Tibial nerve (tissue), 4 donors: ENCODE results near the gene ZSWIM8.

Experiments
- EP300 ChIP-seq, 2 donors: sonication (generic); formaldehyde crosslinking; IDR thresholded peaks; one replicate each; pipeline ENCODE4 v1.6.1; 2017; ENCODE audit warnings: antibody characterized with exemption in 2 of 2, mild to moderate bottlenecking in 1 of 2
- POLR2A ChIP-seq, 2 donors: fragments of 450-650 bp; IDR thresholded peaks; one replicate each; pipeline ENCODE4 v1.6.1; 2017; ENCODE audit warnings: antibody characterized with exemption in 2 of 2, mild to moderate bottlenecking in 2 of 2, moderate library complexity in 2 of 2
- TF ChIP-seq, protein P1 (sequence below), 5 experiments: fragments of 200-600 bp in 3 of 5; fragments of 450-650 bp in 2 of 5; sonication (generic) in 3 of 5; IDR thresholded peaks; one replicate each; pipeline ENCODE4 v1.5.1; 2016 to 2019; ENCODE audit warnings: antibody characterized with exemption in 5 of 5, mild to moderate bottlenecking in 3 of 5, moderate library complexity in 2 of 5

DNA sequence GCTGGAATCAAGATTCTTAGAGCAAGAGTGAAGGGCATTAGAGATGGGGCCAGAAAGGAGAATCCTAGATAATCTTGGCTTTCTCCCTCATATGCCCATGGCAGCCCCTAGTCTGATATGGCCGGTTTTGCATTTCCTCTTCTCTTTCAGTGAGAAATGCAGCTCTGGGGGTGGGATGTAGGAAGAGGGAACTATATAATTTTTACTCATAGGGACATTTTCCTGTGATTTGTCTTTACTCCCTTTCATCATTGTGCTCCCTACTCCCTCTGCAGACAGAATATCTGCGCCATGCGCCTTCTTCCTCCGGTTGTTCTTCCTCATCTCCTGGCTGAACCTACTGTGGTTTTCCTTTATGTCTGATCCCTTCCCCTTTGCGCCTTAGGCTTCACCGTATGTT lies 20.3 kb upstream of the ZSWIM8 start:
- TF ChIP-seq, protein P1, sequence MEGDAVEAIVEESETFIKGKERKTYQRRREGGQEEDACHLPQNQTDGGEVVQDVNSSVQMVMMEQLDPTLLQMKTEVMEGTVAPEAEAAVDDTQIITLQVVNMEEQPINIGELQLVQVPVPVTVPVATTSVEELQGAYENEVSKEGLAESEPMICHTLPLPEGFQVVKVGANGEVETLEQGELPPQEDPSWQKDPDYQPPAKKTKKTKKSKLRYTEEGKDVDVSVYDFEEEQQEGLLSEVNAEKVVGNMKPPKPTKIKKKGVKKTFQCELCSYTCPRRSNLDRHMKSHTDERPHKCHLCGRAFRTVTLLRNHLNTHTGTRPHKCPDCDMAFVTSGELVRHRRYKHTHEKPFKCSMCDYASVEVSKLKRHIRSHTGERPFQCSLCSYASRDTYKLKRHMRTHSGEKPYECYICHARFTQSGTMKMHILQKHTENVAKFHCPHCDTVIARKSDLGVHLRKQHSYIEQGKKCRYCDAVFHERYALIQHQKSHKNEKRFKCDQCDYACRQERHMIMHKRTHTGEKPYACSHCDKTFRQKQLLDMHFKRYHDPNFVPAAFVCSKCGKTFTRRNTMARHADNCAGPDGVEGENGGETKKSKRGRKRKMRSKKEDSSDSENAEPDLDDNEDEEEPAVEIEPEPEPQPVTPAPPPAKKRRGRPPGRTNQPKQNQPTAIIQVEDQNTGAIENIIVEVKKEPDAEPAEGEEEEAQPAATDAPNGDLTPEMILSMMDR (IDR thresholded peaks at IDR 0.05): no peak
- TF ChIP-seq POLR2A (IDR thresholded peaks at IDR 0.05) (no peak), EP300 (IDR thresholded peaks at IDR 0.05) (no peak)
